IMR-90 (cell line): ENCODE data around the gene CKAP5.

Source experiments
- CEBPB ChIP-seq: IDR thresholded peaks from 2 replicates; pipeline ENCODE4 v1.6.1; 2012; ENCODE audit warnings: low read depth, low read length, improper control_type of control experiment
- CTCF ChIP-seq: conservative IDR thresholded peaks from 2 replicates; pipeline ENCODE4 v1.5.1; 2012; ENCODE audit warnings: mild to moderate bottlenecking, low read depth, low read length, improper control_type of control experiment
- MAFK ChIP-seq: IDR thresholded peaks from 2 replicates; pipeline ENCODE4 v1.6.1; 2012; ENCODE audit warnings: low read depth, low read length, improper control_type of control experiment
- MXI1 ChIP-seq: IDR thresholded peaks from 2 replicates; pipeline ENCODE4 v1.6.1; 2012; ENCODE audit warnings: low read depth, mild to moderate bottlenecking, low read length, moderate library complexity, borderline replicate concordance
- POLR2A ChIP-seq: IDR thresholded peaks from 2 replicates; pipeline ENCODE4 v1.6.1; 2012; ENCODE audit warnings: mild to moderate bottlenecking, low read depth, low read length
- RCOR1 ChIP-seq: IDR thresholded peaks from 2 replicates; pipeline ENCODE4 v1.6.1; 2012; ENCODE audit warnings: mild to moderate bottlenecking, low read length, improper control_type of control experiment; ENCODE audit not compliant: insufficient replicate concordance
- RFX5 ChIP-seq: IDR thresholded peaks from 2 replicates; pipeline ENCODE4 v1.8.0; 2012; ENCODE audit warnings: low read depth, mild to moderate bottlenecking, low read length, moderate library complexity
- SMC3 ChIP-seq: fragments of 150-350 bp; IDR thresholded peaks from 2 replicates; pipeline ENCODE4 v1.6.1; 2016; ENCODE audit warnings: low read depth, mild to moderate bottlenecking, antibody characterized with exemption, low read length, moderate library complexity
- USF2 ChIP-seq: fragments of 150-350 bp; IDR thresholded peaks from 2 replicates; pipeline ENCODE4 v1.6.1; 2017; ENCODE audit warnings: mild to moderate bottlenecking, antibody characterized with exemption, low read length, low read depth
- TF ChIP-seq, protein P1 (sequence below): fragments of 150-350 bp; IDR thresholded peaks from 2 replicates; pipeline ENCODE4 v1.6.1; 2016; ENCODE audit warnings: low read depth, mild to moderate bottlenecking, low read length, moderate library complexity, borderline replicate concordance

GRCh38 chr11:46745328-46745727 lies 100.8 kb downstream of the CKAP5 start:
- no peak for TF ChIP-seq CTCF
- no peak for TF ChIP-seq RFX5
- TF ChIP-seq MXI1 = no peak
- no peak for TF ChIP-seq MAFK
- no peak for TF ChIP-seq POLR2A
- no peak for TF ChIP-seq SMC3
- no peak for TF ChIP-seq USF2
- no peak for TF ChIP-seq RCOR1
- TF ChIP-seq, protein P1, sequence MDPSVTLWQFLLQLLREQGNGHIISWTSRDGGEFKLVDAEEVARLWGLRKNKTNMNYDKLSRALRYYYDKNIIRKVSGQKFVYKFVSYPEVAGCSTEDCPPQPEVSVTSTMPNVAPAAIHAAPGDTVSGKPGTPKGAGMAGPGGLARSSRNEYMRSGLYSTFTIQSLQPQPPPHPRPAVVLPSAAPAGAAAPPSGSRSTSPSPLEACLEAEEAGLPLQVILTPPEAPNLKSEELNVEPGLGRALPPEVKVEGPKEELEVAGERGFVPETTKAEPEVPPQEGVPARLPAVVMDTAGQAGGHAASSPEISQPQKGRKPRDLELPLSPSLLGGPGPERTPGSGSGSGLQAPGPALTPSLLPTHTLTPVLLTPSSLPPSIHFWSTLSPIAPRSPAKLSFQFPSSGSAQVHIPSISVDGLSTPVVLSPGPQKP = no peak
- TF ChIP-seq CEBPB = no peak
